Psoas muscle (tissue), 8 donors: ENCODE measurements around the gene PDE10A. TPM values are rescaled to one million over a fixed set of nuclear protein-coding genes. Genes with fewer than 3 reads are reported as not detected.

Experiments used
- ATAC-seq, 4 donors: fragments of 200-7000 bp; cut with Tn5 transposase; one replicate each; pipeline ENCODE4 v1.9.1; 2020; ENCODE audit warnings: moderate library complexity in 3 of 4, mild to moderate bottlenecking in 2 of 4
- DNase-seq, 2 donors: peaks; one replicate each; pipeline ENCODE4 v3.0.0-alpha.2; 2020
- H3K27ac ChIP-seq: fragments of 200-600 bp; one replicate; pipeline ENCODE4 v1.8.0; 2022
- H3K27me3 ChIP-seq, 3 donors: fragments of 200-600 bp in 1 of 3; one replicate each; pipeline versions ENCODE4 v1.6.1 to v1.8.0; 2013 to 2022; ENCODE audit warnings: low read length in 2 of 3, mild to moderate bottlenecking in 2 of 3, moderate library complexity in 1 of 3; ENCODE audit not compliant: insufficient read depth in 3 of 3
- H3K36me3 ChIP-seq, 2 donors: fragments of 200-600 bp in 1 of 2; one replicate each; pipeline versions ENCODE4 v1.6.1 to v1.8.0; 2013 to 2022; ENCODE audit warnings: low read depth in 1 of 2, mild to moderate bottlenecking in 1 of 2, moderate library complexity in 1 of 2; ENCODE audit not compliant: insufficient read depth in 1 of 2
- H3K4me1 ChIP-seq: fragments of 200-600 bp; one replicate; pipeline ENCODE4 v1.8.0; 2022
- H3K4me3 ChIP-seq: fragments of 200-600 bp; one replicate; pipeline ENCODE4 v1.8.0; 2022; ENCODE audit warnings: mild to moderate bottlenecking
- H3K9me3 ChIP-seq: fragments of 200-600 bp; one replicate; pipeline ENCODE4 v1.8.0; 2022
- WGBS, 3 donors: extraction: QIAGEN DNeasy Blood & Tissue Kit; methylation state at CpG; one replicate each; pipeline versions ENCODE4 v1.1.6 to v1.1.7; 2013; 5-methylcytosine and 5-hydroxymethylcytosine counted together
- intact Hi-C, 2 donors: fragments of 100-400 bp; cut with DNase I; formaldehyde crosslinking; loops; one replicate each; pipeline versions ENCODE4 v1.11.0 to v1.14.2; 2022
- long read RNA-seq, 2 donors: library from polyadenylated mRNA; unstranded; transcript quantifications; one replicate each; pipeline ENCODE4 v2.0.0, GENCODE V29; 2021
- polyA plus RNA-seq, 3 donors: library from polyadenylated mRNA; stranded (reverse); fragments of 200-250 nt; gene quantifications; one replicate each; pipeline ENCODE4 v1.2.3, GENCODE V29; 2013
- total RNA-seq, 4 donors: library from RNA; stranded (reverse); fragmentation: NEBNext Ultra II Directional in 2 of 4; extraction: Animal tissue kit (Norgen Biotek cat#: 25700) in 2 of 4; gene quantifications; one replicate each; pipeline versions ENCODE4 v1.2.1 to v1.2.4, GENCODE V29; 2021 to 2023
- TF ChIP-seq, protein P1 (sequence below): fragments of 200-600 bp; IDR thresholded peaks from one replicate; pipeline ENCODE4 v1.8.0; 2022; ENCODE audit warnings: antibody characterized with exemption
- donor health status: healthy with polysubstance abuse.
- donor health status: DM: no; HTN: no; CAD: no; lungs with moderate emphysema.
- donor health status: Bipolar disorder and iron deficiency.
- donor health status: healthy.
- donor health status: DM: yes; HTN: yes; CAD: no.
- donor health status: DM: no; HTN: no; CAD: no.
- donor health status: DM: no; HTN: no; CAD: no.
- donor health status: DM: yes; HTN: yes; CAD: no.

Gene PDE10A
- total RNA-seq (1 to 10 TPM in 3 of 4 donors, under 1 TPM in 1; 0.74 to 3.6 (median 3.0) TPM), polyA plus RNA-seq (1 to 10 TPM in 2 of 3 donors, under 1 TPM in 1; 0.77 to 1.1 (median 1.1) TPM)
- long read RNA-seq, donor 1, partial matches to known transcripts = 0 of 1 reads
- long read RNA-seq, donor 1, other reads (novel, unspliced or antisense) = 1 of 1 reads
- long read RNA-seq, donor 2, partial matches to known transcripts = 0 of 2 reads
- long read RNA-seq, donor 2, other reads (novel, unspliced or antisense) = 2 of 2 reads

DNA sequence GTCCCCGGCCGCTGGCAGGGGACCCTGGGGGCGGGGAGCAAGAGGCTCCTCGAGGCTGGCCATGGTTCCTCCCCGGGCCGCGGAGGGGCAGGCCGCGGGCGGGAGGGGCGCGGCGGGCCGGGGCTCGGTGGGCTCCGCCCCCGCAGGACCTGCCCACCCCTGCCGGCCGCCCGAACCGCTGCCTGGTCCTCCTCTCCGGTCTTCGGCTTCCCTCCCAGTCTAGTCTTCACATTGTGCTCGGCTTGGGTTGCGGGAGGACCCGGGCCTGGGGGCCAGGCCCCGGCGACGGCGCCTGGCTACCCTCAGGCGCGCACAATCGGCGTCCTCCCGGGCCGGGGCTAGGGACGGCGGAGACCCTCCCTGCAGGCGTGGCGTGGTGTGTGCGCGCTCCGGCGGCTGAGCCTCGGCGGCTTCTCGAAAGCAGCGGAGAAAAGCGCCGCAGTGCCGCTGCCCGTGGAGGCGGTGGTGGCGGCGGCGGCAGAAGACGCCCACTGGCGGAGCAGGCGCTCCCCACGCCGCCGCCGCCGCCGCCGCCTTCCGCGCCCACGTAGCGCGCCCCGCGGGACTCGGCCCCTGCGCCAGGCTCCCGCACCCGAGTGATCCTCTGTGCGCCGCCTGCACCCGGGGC lies at the start of gene PDE10A:
PDE10A (minus strand) TSS at position 493 of the 628 bp plus-strand sequence; CDS start at position 63, 430 bp downstream.
- peak in 1 of 2 donors; percentile 61 for DNase-seq
- Histone ChIP-seq H3K4me3 (peak within 1 kb of the TSS; percentile 71), H3K4me1 (peaks cover 12% of the 10 kb centered on the region), H3K27ac (peak within 1 kb of the TSS; percentile 41), H3K9me3 (no peaks in the 10 kb centered on the region), H3K27me3 (peaks cover 0 to 76% (median 18%) of the 10 kb centered on the region in 3 donors), H3K36me3 (no peaks in the 10 kb centered on the region)
- TF ChIP-seq, protein P1, sequence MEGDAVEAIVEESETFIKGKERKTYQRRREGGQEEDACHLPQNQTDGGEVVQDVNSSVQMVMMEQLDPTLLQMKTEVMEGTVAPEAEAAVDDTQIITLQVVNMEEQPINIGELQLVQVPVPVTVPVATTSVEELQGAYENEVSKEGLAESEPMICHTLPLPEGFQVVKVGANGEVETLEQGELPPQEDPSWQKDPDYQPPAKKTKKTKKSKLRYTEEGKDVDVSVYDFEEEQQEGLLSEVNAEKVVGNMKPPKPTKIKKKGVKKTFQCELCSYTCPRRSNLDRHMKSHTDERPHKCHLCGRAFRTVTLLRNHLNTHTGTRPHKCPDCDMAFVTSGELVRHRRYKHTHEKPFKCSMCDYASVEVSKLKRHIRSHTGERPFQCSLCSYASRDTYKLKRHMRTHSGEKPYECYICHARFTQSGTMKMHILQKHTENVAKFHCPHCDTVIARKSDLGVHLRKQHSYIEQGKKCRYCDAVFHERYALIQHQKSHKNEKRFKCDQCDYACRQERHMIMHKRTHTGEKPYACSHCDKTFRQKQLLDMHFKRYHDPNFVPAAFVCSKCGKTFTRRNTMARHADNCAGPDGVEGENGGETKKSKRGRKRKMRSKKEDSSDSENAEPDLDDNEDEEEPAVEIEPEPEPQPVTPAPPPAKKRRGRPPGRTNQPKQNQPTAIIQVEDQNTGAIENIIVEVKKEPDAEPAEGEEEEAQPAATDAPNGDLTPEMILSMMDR = no peak
- ATAC-seq = peak; percentile 39 to 59 (median 44)
- WGBS, 3 donors = 0 to 1% (median 1%) methylated on average over 40 to 80 of the region's 80 CpGs
- intact Hi-C loops = no loop called here

GRCh38 chr6:165708985-165709576 lies 46.0 kb upstream of the PDE10A start:
- H3K4me3 ChIP-seq = no peak overlapping the region
- no peaks in the 10 kb centered on the region for H3K9me3 ChIP-seq
- no peaks in the 10 kb centered on the region for H3K4me1 ChIP-seq
- intact Hi-C loops = no loop called here
- DNase-seq (no peak), ATAC-seq (no peak)
- H3K27me3 ChIP-seq = peaks cover 0 to 2% (median 0%) of the 10 kb centered on the region in 3 donors
- WGBS, 3 donors = 95 to 99% (median 96%) methylated on average over 18 to 23 of the region's 23 CpGs
- TF ChIP-seq, protein P1 = no peak
- H3K27ac ChIP-seq = no peak overlapping the region
- H3K36me3 ChIP-seq = no peaks in the 10 kb centered on the region

DNA sequence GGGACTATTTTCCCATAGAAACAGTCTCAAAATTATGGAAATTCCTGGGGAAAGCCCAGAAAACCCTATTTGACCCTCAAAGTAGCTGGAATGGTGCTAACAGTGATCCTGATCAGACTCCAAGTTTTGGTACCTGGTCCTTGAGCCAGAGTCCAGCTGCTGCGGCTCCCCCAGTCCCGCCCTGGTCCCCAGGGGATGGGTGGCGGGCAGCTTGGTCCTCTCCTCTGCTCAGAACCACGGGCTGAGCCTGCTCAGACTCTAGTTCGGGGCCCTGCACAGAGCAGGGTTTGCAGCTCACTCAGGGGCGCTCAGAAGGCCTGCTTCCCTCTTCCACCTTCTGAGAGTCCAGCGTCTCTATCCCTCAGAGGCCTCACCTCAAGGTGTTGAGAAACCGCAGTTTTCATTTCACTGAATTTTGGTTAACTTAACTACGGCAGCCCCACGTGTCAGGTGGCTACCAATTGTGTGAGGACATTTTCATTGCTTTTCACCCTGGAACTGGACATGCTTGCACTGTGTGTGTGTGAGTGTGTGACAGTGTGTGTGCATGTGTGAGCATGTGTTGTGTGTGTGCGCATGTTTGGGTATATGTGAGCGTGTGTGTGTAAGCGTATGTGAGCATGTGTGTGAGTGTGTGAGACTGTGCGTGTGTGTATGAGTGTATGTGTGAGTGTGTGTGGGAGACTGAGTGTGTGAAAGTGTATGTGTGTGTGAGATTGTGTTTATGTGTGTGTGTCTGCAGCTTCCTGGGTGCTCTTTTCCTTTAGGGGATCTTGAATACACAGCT lies 44.2 kb upstream of the PDE10A start:
- DNase-seq (no peak), ATAC-seq (no peak)
- Histone ChIP-seq H3K36me3 (no peaks in the 10 kb centered on the region), H3K9me3 (no peaks in the 10 kb centered on the region), H3K27me3 (peaks cover 0 to 2% (median 0%) of the 10 kb centered on the region in 3 donors), H3K27ac (no peak overlapping the region), H3K4me3 (no peak overlapping the region), H3K4me1 (no peaks in the 10 kb centered on the region)
- WGBS, 3 donors = 88 to 91% (median 90%) methylated on average over 14 of the region's 14 CpGs
- intact Hi-C loops = no loop called here
- TF ChIP-seq, protein P1 = no peak

GRCh38 chr6:165705941-165706340 lies 42.9 kb upstream of the PDE10A start:
- TF ChIP-seq, protein P1 = no peak
- Histone ChIP-seq H3K27me3 (peaks cover 0 to 2% (median 0%) of the 10 kb centered on the region in 3 donors), H3K4me1 (no peaks in the 10 kb centered on the region), H3K27ac (no peak overlapping the region), H3K4me3 (no peak overlapping the region), H3K36me3 (no peaks in the 10 kb centered on the region), H3K9me3 (no peaks in the 10 kb centered on the region)
- intact Hi-C loops = no loop called here
- DNase-seq (no peak), ATAC-seq (no peak)
- WGBS, 3 donors = 76 to 82% (median 76%) methylated on average over 5 of the region's 5 CpGs
